GM18873 (cell line): Measurements from ENCODE around the gene DNAJC15.

Source experiments
- ATAC-seq: cut with Tn5 transposase; IDR thresholded peaks from one replicate; pipeline ENCODE4 v1.9.1; 2021; ENCODE audit warnings: mild to moderate bottlenecking, moderate library complexity, moderate number of reproducible peaks; ENCODE audit not compliant: unreplicated experiment, low FRiP score

The DNAJC15 gene

DNA sequence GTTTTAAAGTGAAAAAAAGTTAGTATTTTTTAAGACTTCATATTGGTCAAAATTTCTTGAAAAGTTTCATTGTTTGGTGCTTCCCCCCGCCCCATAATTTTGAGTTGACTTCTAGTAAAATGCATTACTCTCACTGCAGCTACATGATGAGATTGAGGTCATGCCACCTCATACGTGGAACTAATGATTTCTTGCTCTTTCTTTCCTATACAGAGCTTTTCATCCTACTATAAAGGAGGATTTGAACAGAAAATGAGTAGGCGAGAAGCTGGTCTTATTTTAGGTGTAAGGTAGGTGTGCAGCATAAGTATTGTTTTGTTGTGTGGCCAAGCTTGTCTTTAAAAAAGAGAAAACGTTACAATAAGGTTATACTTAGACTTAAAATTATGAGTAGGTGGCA lies 55.0 kb downstream of the DNAJC15 start:
- no peak for ATAC-seq

DNA sequence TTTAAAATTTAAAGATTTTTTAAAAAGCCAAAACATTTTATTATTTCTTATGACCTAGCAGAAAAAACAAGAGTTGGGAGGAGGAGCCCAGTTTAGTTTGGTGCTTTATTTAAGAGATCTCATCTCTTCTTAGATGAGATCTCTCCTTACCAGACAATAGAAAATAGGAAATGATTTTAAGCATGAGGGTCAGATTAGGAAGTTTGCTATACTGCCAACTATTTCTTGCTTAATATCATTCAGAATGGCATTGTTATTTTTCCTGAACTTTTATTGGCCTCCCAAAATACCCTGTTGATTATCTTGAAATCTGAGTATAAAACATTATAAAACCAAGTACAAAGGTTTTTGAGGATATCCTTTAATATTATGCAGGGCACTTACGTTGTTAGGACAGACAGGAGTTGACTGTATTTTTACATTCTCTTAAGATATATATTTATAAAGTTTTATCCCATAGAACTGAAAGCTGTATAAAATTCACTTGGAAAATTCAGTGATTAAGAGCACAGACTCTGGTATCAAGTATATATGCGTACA lies 56.1 kb downstream of the DNAJC15 start:
- no peak for ATAC-seq

DNA sequence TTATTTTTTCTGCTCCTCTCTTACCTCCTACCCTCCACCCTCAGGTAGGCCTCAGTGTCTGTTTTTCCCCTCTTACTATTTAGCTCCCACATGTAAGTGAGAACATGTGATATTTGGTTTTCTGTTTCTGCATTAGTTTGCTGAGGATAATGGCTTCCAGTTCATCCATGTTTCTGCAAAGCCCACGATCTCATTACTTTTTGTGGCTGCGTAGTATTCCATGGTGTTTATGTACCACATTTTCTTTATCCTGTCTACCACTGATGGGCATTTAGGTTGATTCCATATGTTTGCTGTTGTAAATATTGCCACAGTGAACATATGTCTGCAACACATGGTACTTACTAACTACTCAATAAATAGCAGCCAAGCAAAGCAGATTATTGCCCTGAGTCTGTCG lies 56.8 kb downstream of the DNAJC15 start:
- ATAC-seq = no peak

DNA sequence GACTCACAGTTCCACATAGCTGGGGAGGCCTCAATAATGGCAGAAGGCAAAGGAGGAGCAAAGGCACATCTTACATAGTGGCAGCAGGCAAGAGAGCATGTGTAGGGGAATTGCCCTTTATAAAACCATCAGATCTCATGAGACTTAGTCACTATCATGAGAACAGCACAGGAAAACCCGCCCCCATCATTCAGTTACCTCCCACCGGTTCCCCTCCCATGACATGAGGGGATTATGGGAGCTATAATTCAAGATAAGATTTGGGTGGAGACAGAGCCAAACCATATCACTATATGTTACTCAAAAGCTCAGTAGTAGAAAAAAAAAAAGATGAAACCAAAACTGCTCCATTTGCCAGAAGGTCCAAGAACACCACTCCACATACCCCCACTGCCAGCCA lies 58.5 kb downstream of the DNAJC15 start:
- ATAC-seq = no peak

DNA sequence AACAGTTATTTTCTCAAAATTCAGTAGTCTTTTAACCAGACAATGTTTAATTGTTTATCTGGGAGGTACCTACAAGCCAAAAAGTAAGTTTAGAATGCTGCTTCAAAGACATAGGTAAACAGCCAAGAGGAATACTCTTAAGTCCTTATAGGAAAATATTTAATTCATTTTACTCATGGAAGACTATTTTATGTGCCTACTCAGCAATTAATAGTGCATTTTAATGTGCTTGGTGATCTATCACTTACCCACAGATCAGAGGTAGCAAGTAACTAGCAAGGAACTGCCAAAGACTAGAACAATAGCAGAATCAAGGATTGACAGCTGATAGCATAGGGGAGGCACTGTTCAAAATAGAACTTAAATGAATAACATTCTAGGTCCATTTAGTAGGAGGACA lies 60.4 kb downstream of the DNAJC15 start:
- no peak for ATAC-seq

DNA sequence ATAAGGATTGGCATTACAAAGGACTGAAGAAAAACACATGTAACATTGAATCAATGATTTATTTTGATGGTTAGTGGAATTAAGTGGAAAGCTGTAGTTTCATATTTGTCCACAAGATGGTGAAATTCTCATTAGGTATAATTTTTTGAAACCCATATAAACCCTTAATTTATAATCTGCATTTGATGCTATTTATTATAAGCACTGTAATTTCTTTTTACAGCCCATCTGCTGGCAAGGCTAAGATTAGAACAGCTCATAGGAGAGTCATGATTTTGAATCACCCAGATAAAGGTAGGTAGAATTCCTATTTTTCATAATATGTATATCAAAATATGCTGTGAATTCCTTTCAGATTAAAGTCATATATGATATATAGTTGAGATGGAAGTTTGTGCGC lies 62.2 kb downstream of the DNAJC15 start:
- ATAC-seq = no peak

DNA sequence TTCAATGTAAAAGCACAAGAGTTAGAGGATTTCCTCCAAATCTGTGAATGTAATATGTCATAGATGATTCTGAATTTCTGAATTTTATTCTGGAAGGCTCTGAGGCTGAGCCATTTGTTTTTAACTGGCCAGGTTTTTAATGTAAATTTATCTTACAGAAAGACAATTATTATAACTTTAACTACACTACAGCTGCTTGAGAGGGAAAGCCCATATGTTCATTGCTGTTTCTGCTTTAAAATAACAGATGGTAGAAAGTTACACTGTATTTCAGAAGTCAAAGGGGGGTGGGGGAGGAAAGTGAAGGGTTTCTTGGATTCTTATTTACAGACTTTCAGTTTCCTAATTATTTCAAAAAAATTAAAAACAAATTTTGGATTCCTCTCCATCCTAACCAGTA lies 62.8 kb downstream of the DNAJC15 start:
- no peak for ATAC-seq

DNA sequence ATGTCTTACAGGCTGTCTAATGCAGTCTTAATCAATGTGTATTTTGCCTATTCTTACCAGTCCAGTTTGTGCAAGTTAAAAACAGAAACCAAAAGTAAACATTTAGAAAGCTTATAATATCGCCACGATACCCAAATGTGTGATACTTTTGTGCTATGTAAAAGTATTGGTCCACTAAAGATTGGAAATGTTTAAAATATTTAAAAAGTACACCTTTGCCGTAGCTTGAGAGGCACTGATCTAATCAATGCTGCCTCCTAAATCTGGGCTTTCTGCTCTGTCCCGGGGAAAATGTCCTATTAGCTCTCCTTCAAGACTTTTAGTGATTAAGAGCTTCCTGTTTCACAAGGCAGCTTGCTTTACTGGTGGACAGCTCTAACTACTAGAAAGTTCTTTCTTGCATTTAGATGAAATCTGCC lies 64.7 kb downstream of the DNAJC15 start:
- ATAC-seq = no peak

DNA sequence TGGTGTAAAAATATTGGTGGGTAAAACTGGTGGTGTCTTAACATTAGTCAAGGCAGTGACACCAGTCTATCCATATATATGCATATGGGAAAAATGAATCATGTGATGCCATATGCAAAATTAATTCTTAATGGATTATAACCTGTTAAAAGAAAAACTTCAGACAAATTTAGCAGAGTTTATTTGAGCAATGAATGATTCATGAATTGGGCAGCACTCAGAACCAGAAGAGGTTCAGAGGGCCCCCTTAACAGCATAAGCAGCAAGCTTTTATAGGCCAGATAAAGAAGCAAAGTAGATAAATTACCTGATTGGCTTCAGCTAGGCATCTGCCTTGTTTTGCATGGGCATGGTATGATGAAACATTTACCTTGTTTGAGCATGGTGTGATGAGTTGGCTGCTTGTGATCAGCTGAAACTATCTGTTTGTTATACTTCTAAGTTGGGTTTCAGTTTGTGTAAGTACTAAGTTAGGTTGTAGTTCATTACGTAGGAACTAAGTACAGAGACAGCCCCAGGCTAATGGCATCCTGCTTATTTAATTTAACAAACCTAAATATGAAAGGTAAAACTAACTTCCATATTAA lies 66.6 kb downstream of the DNAJC15 start:
- no peak for ATAC-seq

DNA sequence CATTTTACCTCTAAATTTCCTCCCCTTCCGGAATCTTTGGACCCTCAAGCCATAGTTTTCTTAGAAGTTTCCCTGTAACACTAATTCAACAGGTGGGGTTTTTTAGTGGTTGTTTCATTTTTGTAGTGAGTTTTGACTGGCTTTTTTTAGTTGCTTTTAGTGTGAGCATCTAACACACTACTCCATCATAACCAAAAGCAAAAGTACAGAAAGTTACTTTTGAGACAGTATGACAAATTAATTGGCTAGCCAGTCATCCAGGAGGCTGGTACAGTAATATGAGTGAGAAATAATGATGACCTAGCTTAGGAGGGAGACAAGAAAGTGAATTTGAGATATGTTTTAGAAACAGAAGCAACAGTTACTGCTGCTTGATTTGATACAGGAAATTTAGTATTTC lies 71.5 kb downstream of the DNAJC15 start:
- ATAC-seq = peak; percentile 85

DNA sequence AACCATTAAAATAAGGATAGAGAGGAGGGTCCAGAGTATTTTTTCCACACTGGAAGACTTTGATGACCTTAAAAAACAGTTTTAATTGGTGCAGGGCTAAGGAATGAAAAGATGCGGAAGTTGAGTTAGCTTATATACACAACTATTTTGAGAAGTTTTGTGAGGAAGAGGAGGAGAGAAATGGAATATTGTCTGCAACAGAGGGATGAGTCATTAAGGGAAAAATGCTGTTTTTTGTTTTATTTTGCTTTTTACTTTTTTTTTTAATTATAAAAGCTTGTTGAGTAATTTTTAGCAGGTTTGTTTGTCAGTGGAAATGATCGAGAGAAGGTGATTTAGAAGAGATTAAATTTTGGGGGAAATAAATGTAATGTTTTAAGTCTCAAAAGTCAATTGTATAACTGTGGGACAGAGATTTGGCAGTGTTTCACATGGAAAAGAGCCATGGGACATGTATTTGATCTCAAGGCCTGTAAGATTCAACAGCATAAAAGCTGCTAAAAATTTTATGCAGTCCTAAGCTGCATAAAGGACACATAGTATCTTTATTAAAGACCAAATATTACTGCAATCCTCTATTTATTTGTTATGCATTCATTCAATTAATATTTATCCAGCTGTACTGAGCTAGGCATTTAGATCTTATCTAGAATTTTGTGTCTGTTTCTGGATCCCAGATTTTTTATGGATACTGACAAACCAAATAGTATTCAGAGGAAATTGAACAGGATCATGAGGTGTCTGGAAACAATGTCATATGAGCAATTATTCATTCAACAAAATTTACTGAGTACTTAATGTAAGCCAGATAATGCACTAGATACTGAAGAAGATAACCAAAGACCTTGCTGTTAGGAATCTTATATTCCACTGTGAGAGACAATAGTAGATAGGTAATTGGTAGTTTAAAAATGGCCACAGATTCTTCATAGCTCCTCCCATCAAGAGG lies 72.7 kb downstream of the DNAJC15 start:
- no peak for ATAC-seq

DNA sequence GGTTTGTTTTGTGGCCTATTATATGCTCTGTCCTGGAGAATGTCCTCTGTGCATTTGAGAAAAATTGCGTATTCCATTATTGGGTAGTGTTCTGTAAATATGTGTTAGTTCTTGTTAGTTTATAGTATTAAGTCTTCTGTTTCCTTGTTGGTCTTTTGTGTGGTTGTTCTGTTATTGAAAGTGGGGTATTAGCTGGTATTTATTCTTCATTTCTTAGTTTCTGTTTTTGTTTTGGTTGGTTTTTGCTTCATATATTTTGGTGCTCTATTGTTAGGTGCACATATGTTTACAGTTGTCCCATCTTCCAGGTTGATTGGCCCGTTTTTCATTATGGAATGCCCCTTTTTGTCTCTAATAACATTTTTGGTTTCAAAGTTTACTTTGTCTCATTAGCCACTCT lies 77.3 kb downstream of the DNAJC15 start:
- ATAC-seq = no peak

DNA sequence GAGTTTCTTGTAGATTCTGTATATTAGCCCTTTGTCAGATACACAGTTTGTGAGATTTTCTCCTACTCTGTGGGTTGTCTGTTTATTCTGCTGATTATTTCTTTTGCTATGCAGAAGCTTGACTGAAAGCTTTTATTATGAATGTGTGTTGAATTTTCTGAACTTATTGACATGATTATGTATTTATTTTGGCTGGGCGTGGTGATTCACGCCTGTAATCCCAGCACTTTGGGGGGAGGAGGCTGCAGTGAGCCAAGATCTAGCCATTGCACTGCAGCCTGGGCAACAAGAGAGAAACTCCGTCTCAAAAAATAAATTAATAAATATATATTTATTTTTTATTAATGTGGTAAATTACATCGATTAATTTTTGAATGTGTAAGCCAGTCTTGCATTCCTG lies 78.9 kb downstream of the DNAJC15 start:
- ATAC-seq = no peak

DNA sequence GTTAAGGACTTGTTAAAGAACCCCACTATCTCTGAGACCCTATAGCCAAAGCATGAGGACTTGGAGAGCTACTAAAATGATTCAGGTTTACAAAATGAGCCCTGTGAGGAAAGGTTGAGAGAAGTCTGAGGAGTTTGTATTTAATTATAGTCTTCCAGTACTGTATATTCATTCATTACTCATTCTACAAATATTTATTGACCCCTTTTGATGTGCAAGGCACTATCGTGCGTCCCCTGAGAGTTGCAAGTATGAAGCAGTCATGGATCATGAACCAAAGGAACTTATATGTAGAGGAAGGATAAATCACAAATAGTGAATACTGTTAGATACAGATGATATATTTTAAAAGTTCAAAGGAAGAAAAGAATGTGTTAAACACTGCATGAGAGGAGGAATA lies 84.4 kb downstream of the DNAJC15 start:
- no peak for ATAC-seq

DNA sequence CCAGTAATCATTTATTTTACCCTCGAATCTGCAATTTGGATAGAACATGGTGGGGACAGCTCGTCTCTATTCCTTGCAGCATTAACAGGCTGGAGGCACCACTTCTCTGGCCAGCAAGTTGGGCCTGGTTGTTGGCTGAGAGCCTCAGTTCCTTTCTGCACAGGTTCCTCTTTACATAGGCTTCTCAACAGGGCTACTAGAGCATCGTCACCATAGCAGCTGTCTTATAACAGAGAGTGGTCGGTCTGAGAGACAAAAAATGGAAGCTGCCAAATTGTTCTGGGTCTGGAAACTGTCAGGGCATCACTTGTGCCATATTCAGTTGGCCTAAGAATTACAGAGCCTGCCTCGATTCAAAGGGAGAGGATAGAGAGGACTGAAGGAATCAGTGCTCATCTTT lies 86.7 kb downstream of the DNAJC15 start:
- ATAC-seq = no peak

DNA sequence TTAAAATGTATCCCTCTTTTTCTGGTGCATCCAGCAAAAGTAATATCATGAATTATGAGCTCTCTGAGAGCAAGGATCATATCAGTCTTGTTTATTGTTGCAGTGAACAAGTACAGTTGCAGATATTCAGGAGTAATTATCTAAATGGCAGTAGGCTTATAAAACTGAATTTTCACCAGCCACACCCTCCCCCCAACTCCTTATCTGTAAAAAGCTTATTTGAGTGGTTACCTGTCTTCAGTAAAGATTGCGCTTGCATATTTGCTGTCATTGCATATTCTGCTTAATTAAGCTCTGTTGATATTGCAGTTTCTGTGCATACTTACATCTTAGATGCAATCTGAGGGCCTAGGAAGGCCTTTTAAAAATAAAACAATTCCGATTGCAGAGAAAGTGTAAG lies 87.3 kb downstream of the DNAJC15 start:
- no peak for ATAC-seq

DNA sequence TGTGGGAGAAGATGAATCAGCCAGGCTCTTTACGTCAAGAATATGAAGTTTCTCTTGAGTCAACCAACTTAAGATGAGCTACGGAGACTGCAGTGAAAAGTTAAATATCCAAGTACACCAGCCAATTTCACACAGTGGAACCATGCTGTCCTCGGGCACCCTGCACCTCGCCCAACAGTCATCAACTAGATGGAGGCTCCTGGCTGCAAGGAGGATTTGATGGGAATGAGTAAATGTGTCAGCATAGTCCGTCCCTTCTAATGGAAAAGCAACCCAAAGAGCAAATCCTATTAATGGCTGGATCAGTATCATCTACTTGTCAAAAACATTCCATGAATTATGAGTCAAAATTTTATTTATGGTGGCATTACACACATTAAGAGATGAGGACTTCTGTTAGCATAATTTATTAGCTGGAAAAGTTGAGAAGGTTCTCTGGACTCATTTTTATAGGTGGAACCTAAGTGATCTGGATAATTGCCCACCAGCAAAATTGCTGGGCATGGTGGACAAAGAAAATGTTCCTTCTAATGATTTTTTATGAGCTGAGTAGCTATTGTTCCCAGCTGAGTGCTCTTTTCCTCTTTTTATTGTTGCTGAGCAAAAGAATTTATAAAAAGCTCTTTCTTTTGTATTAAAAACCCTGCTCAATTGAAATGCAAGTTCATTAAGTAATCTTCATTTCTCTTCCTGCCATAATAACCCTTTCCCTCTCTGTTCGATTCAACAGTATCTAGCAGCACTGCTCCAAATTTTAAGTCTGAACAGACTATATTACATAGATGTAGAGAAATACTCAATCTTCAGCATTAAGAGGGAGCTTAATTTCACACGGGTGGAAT lies 88.4 kb downstream of the DNAJC15 start:
- ATAC-seq = no peak

DNA sequence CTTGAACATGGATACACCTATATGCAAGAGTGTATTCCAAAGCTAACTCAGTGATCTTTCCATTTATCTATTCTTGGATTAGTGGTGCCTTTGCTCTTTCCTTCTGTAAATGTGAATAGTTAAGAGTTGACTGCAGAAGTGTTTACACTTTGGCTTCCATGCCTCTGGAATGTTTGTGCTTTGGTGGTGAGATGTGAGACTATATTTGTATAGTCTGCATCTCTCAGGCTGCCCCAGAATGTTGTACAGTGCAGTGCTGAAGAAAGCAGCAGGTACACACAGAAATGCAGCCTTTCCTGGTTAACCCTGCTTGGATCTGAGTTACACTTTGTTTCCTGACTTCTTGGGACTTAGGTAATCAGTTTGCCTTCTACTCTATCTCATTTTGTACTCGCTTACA lies 90.2 kb downstream of the DNAJC15 start:
- ATAC-seq = no peak

DNA sequence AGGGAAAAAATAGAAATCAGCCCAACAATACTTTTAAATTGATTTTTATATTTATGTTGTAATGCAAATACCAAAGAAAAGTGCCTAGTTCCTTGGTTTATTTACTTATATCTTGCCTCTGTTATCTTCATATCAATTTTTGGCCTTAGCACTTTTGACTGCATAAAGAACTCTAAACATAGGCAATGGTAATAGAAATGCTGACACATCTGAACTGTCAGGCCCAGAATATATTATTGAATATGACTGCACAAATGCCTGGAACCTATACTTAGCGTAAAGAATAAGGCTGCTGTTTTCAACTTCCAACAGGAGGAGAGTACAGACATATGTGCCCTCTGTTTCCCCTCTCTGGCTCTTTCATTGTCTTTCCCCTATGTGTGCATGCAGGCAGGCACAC lies 91.1 kb downstream of the DNAJC15 start:
- no peak for ATAC-seq

DNA sequence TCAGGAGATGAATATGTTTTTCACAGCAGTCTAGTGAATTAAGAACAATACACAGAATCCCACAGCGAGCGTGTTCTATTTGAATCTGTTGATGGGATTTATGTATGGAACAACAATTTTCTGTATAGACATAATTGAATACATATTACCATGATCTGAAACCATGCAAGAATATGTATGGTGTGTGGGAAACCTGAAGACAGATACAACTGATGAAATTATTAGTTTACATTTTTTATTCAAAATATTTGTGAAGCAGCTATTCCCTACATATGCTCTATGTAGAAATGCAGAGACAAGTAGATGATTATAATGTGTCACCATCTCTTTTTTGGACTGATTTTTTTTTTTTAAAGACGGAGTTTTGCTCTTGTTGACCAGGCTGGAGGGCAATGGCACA lies 91.8 kb downstream of the DNAJC15 start:
- ATAC-seq = no peak

DNA sequence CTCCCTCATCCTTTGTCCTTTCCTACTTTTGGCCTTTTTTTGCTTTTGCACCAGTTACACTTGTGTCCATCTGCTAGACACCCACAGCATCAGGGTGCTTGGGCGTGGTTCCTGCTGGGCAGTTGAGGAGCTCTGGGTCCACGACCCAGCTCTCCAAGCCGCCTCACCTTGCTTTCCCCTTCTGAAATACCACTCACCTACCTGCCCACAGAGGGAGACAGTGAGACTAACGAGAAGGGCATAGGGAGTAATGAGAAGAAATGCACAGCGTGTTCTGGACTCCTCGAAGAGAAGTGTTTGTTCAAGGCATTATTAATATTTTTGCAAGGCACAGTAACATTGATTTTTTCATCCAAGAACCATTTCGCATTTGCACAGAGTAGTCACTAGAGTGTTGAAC lies 92.9 kb downstream of the DNAJC15 start:
- ATAC-seq = no peak
